ENCODE measurements around the gene FBLN1.
"Not testable (repeated sequence)": the region's sequence is repeated elsewhere in the genome, so short reads cannot be mapped to it uniquely, and the experiment has no call there.

FBLN1 gene

GRCh38 chr22:45560761-45561160 is 58.1 kb downstream of the FBLN1 start:
- H3K27me3 ChIP-seq (ENCODE audit: insufficient read depth, low read length); H3K4me1 ChIP-seq (ENCODE audit: insufficient read depth, low read length, severe bottlenecking); H4K20me1 ChIP-seq (ENCODE audit: insufficient read depth, low read length); H3K36me3 ChIP-seq (ENCODE audit: insufficient read depth, low read length); H3K4me2 ChIP-seq (ENCODE audit: low read length); H2AFZ ChIP-seq (ENCODE audit: low read length); H3F3A ChIP-seq (ENCODE audit: insufficient read depth, low read length); H3K9me2 ChIP-seq (ENCODE audit: low read depth, low read length); H3K79me2 ChIP-seq (ENCODE audit: insufficient read depth, low read length); H3K9me3 ChIP-seq (ENCODE audit: low read length); H3K27ac ChIP-seq (ENCODE audit: low read depth, low read length, poor library complexity, severe bottlenecking); H3K4me3 ChIP-seq (ENCODE audit: low read depth, low read length, poor library complexity, severe bottlenecking); H3K9ac ChIP-seq (ENCODE audit: low read length): not testable (repeated sequence)

DNA sequence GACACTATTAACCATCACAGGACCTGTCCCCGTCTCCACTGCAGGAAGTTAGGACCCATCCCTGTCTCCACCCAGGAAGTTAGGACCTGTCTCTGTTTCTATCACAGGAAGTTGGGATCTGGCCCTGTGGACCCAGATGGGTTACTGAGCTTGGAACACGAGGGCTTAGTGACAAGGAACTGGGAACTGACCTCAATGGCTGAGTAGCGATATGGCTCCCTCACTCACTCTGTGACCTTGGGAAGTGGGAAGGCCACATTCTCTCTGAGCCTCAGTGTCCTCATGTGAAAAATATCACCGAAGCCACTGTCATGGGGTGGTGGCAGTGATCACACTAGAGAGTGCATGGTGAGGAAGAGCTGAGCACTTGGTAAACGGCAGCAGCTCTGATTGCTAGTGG is 59.4 kb downstream of the FBLN1 start:
- no peaks in the 10 kb centered on the region for H3K4me1 ChIP-seq (ENCODE audit: insufficient read depth, low read length, severe bottlenecking)
- H3K27me3 ChIP-seq (ENCODE audit: insufficient read depth, low read length), result peaks cover 10% of the 10 kb centered on the region; the same call in 1 of the 2 replicates
- no peak overlapping the region for H2AFZ ChIP-seq (ENCODE audit: low read length)
- no peaks in the 10 kb centered on the region for H4K20me1 ChIP-seq (ENCODE audit: insufficient read depth, low read length)
- H3K9me3 ChIP-seq (ENCODE audit: low read length), result 0 out of 2 replicates have a peak, but pooled peaks cover 5% of the 10 kb centered on the region
- no peak overlapping the region for H3K4me2 ChIP-seq (ENCODE audit: low read length)
- no peak overlapping the region for H3K4me3 ChIP-seq (ENCODE audit: low read depth, low read length, poor library complexity, severe bottlenecking)
- no peak for TF ChIP-seq EZH2 (IDR thresholded peaks at IDR 0.05; ENCODE audit: borderline replicate concordance, low read length)
- TF ChIP-seq, protein P1, sequence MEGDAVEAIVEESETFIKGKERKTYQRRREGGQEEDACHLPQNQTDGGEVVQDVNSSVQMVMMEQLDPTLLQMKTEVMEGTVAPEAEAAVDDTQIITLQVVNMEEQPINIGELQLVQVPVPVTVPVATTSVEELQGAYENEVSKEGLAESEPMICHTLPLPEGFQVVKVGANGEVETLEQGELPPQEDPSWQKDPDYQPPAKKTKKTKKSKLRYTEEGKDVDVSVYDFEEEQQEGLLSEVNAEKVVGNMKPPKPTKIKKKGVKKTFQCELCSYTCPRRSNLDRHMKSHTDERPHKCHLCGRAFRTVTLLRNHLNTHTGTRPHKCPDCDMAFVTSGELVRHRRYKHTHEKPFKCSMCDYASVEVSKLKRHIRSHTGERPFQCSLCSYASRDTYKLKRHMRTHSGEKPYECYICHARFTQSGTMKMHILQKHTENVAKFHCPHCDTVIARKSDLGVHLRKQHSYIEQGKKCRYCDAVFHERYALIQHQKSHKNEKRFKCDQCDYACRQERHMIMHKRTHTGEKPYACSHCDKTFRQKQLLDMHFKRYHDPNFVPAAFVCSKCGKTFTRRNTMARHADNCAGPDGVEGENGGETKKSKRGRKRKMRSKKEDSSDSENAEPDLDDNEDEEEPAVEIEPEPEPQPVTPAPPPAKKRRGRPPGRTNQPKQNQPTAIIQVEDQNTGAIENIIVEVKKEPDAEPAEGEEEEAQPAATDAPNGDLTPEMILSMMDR (IDR thresholded peaks at IDR 0.05; ENCODE audit: low read length), result no peak
- no peaks in the 10 kb centered on the region for H3K79me2 ChIP-seq (ENCODE audit: insufficient read depth, low read length)
- no peaks in the 10 kb centered on the region for H3K9me2 ChIP-seq (ENCODE audit: low read depth, low read length)
- H3K9ac ChIP-seq (ENCODE audit: low read length), result no peak overlapping the region
- no peaks in the 10 kb centered on the region; the same call in 1 of the 2 replicates for H3K36me3 ChIP-seq (ENCODE audit: insufficient read depth, low read length)
- H3K27ac ChIP-seq (ENCODE audit: low read depth, low read length, poor library complexity, severe bottlenecking), result no peak overlapping the region
- no peaks in the 10 kb centered on the region for H3F3A ChIP-seq (ENCODE audit: insufficient read depth, low read length)

DNA sequence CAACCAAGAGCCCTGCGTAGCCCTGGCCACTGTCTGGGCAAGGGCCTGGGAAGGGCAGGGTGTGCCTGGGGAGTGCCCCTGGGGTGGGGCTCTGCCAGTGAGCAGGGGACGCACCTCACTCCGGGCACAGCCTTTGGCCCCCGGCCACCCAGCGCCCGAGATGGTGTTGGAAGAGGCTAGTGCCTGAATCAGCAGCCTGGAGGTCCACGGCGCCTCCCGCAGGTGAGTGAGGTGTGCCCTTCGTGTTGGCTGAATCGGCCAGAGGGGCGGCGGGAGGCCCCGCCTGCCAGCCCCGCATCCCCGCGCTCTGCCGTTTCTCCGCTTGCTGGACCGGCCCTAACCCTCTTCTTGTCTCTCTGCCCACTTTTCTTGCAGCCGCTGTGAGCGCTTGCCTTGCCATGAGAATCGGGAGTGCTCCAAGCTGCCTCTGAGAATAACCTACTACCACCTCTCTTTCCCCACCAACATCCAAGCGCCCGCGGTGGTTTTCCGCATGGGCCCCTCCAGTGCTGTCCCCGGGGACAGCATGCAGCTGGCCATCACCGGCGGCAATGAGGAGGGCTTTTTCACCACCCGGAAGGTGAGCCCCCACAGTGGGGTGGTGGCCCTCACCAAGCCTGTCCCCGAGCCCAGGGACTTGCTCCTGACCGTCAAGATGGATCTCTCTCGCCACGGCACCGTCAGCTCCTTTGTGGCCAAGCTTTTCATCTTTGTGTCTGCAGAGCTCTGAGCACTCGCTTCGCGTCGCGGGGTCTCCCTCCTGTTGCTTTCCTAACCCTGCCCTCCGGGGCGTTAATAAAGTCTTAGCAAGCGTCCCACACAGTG is 60.1 kb downstream of the FBLN1 start:
- H3K9ac ChIP-seq (ENCODE audit: low read length), result no peak overlapping the region
- no peaks in the 10 kb centered on the region for H3K4me1 ChIP-seq (ENCODE audit: insufficient read depth, low read length, severe bottlenecking)
- H3K9me3 ChIP-seq (ENCODE audit: low read length), result 0 out of 2 replicates have a peak, but pooled peaks cover 5% of the 10 kb centered on the region
- no peaks in the 10 kb centered on the region for H3K9me2 ChIP-seq (ENCODE audit: low read depth, low read length)
- no peak overlapping the region for H2AFZ ChIP-seq (ENCODE audit: low read length)
- no peak overlapping the region for H3K27ac ChIP-seq (ENCODE audit: low read depth, low read length, poor library complexity, severe bottlenecking)
- no peaks in the 10 kb centered on the region for H3F3A ChIP-seq (ENCODE audit: insufficient read depth, low read length)
- H3K4me2 ChIP-seq (ENCODE audit: low read length), result no peak overlapping the region
- H3K4me3 ChIP-seq (ENCODE audit: low read depth, low read length, poor library complexity, severe bottlenecking), result no peak overlapping the region
- H3K36me3 ChIP-seq (ENCODE audit: insufficient read depth, low read length), result no peaks in the 10 kb centered on the region; the same call in 1 of the 2 replicates
- no peak for TF ChIP-seq EZH2 (IDR thresholded peaks at IDR 0.05; ENCODE audit: borderline replicate concordance, low read length)
- TF ChIP-seq, protein P1 (IDR thresholded peaks at IDR 0.05; ENCODE audit: low read length), result no peak
- peaks cover 10% of the 10 kb centered on the region; the same call in 1 of the 2 replicates for H3K27me3 ChIP-seq (ENCODE audit: insufficient read depth, low read length)
- H3K79me2 ChIP-seq (ENCODE audit: insufficient read depth, low read length), result no peaks in the 10 kb centered on the region
- H4K20me1 ChIP-seq (ENCODE audit: insufficient read depth, low read length), result no peaks in the 10 kb centered on the region

Data from OCI-LY1 (cell line).